NOMO-1 (cell line): ENCODE results near the gene CCDC51.
"Not testable (repeated sequence)": the region's sequence is repeated elsewhere in the genome, so short reads cannot be mapped to it uniquely, and the experiment has no call there.

Source experiments
- DNase-seq, 2 experiments: peaks; one replicate each; lab custom pipeline; 2025; ENCODE audit not compliant: unreplicated experiment in 2 of 2; lab: John Stamatoyannopoulos, UW

The CCDC51 gene

GRCh38 chr3:48466386-48467109 lies 26.6 kb upstream of the CCDC51 start:
- DNase-seq = peak in 1 of 2 experiments; percentile 54

DNA sequence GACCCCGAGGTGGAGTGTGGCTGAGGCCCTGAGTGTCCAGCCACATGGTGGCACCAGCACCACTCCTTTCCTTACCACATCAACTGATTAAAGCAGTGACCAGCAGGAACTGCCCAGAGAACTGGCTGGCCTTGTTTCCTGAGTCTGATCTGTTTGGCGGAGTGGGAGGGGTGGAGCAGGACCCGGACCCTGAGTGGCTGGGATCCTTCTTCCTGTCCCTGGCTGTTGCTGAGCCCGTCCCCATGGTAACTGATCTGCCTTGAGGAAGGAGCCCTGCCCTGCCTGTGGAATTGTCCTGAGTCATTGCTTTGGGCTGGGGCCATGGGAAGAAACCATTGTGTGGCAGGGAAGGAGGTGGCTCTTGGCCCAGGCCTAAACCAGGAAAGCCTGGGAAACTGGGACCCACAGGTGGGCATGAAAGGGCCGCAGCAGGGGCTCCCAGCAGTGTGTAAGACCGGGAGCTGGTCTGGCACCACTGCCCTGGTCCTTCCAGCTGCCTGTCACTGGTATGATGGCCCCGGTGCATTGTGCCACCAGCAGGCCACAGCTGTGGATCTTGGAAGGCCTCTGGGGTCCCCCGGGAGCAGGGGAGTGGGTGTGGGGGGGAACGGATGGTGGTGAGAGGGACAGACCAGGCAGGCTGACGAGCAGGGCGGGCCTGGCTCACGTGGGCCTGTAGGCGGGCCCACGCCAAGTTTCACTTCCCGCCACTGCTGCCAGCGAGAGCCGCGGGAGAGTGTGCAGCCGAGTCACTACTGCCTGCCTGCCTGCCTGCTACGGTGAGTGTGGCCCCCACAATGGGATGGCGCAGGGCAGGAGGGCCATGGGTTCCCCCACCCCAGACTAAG lies 25.8 kb upstream of the CCDC51 start:
- peak; percentile 82 to 85 for DNase-seq

GRCh38 chr3:48465237-48465530 lies 25.3 kb upstream of the CCDC51 start:
- no peak for DNase-seq

DNA sequence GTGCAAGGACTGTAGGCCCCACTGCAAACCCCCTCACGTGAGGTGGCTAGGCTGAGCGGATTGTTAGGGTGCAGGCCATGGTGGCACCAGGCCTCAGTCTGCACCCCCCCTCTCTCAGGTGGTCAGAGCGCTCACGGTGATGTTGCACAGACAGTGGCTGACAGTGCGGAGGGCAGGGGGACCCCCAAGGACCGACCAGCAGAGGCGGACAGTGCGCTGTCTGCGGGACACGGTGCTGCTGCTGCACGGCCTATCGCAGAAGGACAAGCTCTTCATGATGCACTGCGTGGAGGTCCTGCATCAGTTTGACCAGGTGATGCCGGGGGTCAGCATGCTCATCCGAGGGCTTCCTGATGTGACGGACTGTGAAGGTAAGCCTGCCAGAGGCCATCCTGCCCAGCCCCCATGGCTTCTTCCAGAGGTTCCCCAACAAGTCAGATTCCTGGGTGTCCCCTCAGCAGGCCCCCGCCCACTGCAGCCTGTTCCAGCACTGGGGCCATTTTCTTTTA lies 24.8 kb upstream of the CCDC51 start:
- DNase-seq = no peak

DNA sequence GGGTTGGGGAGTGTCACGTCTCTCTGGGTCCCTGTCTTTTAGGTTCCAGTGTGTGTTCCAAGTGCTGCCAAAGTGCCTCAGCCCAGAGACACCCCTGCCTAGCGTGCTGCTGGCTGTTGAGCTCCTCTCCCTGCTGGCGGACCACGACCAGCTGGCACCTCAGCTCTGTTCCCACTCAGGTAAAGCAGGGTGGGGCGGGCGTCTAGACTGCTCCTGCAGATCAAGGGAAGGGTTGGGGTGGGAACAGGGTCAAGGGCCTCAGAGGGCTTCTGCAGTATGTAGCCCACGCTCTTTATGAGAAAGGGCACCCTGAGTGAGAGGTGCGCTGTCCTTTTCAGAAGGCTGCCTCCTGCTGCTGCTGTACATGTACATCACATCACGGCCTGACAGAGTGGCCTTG lies 23.8 kb upstream of the CCDC51 start:
- no peak for DNase-seq

GRCh38 chr3:48461767-48462166 lies 21.8 kb upstream of the CCDC51 start:
- DNase-seq = not testable (repeated sequence)

GRCh38 chr3:48460517-48460902 lies 20.6 kb upstream of the CCDC51 start:
- DNase-seq = no peak

- no peak for DNase-seq
These were observed 20.0 kb upstream of the CCDC51 start for GRCh38 chr3:48459773-48460516.

- no peak for DNase-seq
These were observed 19.4 kb upstream of the CCDC51 start for GRCh38 chr3:48459331-48459730.

GRCh38 chr3:48456456-48456855 lies 16.5 kb upstream of the CCDC51 start:
- no peak for DNase-seq

DNA sequence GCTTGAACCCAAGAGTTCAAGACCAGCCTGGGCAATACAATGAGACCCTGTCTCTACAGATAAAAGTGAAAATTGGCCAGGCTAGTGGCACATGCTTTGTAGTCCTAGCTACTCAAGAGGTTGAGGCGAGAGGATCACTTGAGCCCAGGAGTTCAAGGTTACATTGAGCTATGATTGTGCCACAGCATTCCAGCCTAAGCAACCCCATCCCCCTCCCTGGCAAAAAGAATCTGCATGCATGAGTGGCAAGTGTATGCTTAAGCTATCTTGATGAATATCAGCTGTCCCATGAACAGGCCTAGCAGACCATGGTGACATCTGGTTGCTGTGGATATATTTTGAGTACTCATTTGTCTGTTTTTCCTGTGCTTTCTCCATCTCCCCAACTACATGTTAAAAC lies 11.4 kb upstream of the CCDC51 start:
- DNase-seq = no peak

GRCh38 chr3:48446425-48447193 lies 6.7 kb upstream of the CCDC51 start, which contains the start of gene ATRIP:
Gene ATRIP, plus strand, starts transcription at chr3:48446737. Its CDS starts 109 bp downstream, at chr3:48446846.
- peak; percentile 88 to 93 for DNase-seq

DNA sequence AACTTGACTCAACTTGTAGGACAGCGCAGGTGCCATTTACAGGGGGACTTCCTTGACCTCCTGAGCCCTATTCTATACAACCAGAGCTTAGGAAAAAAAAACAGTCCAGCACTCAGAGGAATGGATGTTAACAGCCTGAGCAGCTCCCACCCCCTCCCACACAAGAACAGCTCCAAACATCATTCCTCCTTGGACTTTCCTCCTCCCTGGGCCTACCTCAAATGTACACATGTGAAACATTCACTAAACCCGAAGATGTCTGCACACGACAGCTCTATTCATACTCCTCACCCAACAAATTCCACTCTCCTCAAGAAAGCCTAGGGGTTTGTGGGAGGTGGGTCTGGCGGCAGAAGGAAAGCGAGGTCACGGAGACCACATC lies 6.1 kb upstream of the CCDC51 start:
- no peak for DNase-seq

DNA sequence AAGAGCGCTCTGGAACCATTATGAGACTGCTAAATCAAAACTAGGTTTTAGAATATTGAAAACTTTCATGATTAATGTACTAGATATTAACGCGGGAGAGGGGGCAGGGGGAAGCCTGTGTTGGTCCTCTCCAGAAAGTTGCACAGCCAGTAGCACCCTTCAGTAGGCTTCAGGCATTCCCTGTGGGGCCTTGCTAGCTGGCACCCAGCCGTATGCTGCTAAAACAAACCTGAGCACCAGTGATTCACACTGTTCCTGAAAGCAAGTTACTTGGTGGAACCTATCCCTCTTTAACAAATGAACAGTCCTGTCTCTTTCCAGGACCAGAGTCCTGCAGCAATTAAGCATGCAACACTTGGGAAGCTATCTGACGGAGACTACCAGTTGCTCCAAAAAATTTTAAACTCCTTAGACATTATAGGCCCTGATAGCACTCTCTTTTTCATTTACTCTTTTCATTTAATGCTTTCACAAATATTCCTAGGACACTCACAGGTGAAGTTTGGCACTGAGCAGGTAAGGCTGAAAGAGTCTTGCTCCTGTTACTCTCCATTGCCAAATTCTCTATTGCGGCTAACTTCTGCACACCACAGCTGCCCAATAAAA lies 5.5 kb upstream of the CCDC51 start:
- no peak for DNase-seq

DNA sequence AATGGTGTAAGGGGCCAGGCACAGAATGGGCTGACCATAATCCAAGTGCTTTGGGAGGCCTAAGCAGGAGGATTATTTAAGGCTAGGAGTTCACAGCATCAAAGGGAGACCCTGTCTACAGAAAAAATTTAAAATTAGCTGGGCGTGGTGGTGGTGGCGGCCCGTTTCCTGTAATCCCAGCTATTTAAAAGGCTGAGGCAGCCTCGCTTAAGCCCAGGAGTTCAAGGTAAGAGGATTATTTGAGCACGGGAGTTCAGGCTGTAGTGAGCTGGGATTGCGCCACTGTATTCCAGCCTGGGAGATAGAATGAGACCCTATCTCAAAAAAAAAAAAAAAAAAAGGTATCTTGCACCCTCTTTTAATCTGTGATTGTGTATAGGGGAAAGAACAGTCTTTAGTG lies 2.0 kb upstream of the CCDC51 start:
- DNase-seq = no peak

DNA sequence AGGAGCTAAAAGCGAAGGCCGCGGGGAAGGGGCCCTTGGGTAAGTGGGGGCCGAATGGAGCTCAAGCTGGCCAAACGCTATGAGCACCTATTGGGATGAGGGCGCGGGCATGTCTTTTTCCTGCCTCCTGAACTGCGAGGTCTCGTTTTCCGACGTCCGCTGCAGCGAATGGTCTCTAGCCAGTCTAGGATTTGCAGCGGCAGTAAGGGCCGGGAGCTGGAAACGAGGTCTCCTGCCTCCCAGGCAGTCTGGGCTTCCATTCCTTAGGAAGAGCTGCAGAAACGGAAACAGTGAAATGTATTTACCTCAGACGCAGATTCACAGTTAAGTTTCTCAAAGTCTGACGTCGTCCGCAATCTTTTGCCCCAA lies 655 bp upstream of the CCDC51 start:
- DNase-seq = no peak

GRCh38 chr3:48437812-48438211 lies 2.1 kb downstream of the CCDC51 start:
- DNase-seq = peak in 1 of 2 experiments; percentile 57

- no peak for DNase-seq
These were observed 3.1 kb downstream of the CCDC51 start for GRCh38 chr3:48436855-48437254.

- DNase-seq = no peak
These were observed 3.5 kb downstream of the CCDC51 start for GRCh38 chr3:48436477-48436787.

- peak; percentile 63 to 79 for DNase-seq
These were observed 4.0 kb downstream of the CCDC51 start for GRCh38 chr3:48435774-48436476.
